ENCODE data around the gene OR10A4. TPM values are rescaled to one million over a fixed set of nuclear protein-coding genes. Genes with fewer than 3 reads are reported as not detected.

Gene OR10A4
- total and polyA plus RNA-seq, 2 experiments from 2014 or later: not detected

DNA sequence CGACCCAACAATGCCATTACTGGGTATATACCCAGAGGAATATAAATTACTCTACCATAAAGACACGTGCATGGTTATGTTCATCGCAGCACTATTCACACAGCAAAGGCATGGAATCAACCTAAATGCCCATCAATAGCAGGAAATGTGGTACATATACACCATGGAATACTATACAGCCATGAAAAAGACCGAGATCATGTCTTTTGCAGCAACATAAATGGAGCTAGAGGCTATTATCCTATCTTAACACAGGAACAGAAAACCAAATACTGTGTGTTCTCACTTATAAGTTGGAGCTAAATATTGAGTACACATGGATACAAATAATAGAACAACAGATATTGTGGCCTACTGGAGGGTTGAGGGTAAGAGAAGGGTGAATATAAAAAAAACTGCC lies 12.4 kb downstream of the OR10A4 start:
- no peak overlapping the region for H3K4me3 ChIP-seq
- no peaks in the 10 kb centered on the region for H3K4me1 ChIP-seq (ENCODE audit: low read depth)
- TF ChIP-seq, protein P1, sequence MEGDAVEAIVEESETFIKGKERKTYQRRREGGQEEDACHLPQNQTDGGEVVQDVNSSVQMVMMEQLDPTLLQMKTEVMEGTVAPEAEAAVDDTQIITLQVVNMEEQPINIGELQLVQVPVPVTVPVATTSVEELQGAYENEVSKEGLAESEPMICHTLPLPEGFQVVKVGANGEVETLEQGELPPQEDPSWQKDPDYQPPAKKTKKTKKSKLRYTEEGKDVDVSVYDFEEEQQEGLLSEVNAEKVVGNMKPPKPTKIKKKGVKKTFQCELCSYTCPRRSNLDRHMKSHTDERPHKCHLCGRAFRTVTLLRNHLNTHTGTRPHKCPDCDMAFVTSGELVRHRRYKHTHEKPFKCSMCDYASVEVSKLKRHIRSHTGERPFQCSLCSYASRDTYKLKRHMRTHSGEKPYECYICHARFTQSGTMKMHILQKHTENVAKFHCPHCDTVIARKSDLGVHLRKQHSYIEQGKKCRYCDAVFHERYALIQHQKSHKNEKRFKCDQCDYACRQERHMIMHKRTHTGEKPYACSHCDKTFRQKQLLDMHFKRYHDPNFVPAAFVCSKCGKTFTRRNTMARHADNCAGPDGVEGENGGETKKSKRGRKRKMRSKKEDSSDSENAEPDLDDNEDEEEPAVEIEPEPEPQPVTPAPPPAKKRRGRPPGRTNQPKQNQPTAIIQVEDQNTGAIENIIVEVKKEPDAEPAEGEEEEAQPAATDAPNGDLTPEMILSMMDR (IDR thresholded peaks at IDR 0.05; ENCODE audit: low read depth, low read length): no peak
- H3K9me3 ChIP-seq (ENCODE audit: low read depth): no peaks in the 10 kb centered on the region
- no peaks in the 10 kb centered on the region for H3K27me3 ChIP-seq
- H3K27ac ChIP-seq: no peak overlapping the region
- no peaks in the 10 kb centered on the region for H3K36me3 ChIP-seq
- DNase-seq (ENCODE audit: low read depth in 1 of 2, low spot score in 1 of 2): no peak

DNA sequence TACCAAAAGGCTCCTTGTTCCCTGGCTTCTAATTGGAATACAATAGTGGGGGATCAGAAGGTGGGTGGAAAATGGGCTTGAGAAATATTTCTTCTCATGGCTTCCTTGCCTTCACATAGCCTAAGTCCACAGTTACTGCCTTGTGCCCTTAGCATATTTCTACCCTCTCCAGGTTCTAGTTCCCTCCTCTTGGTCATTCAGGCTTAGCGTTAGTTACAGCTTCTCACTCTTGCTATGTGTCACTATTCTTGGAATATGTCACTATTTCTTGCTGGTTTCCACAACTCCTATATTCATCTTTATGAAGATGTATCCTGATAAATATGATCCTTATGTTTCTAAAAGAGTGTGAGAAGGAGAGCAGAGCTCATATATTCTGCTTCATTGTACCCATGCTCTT lies 13.4 kb downstream of the OR10A4 start:
- TF ChIP-seq, protein P1 (IDR thresholded peaks at IDR 0.05; ENCODE audit: low read depth, low read length): no peak
- H3K36me3 ChIP-seq: no peaks in the 10 kb centered on the region
- H3K4me3 ChIP-seq: no peak overlapping the region
- DNase-seq (ENCODE audit: low read depth in 1 of 2, low spot score in 1 of 2): no peak
- H3K27ac ChIP-seq: no peak overlapping the region
- H3K4me1 ChIP-seq (ENCODE audit: low read depth): no peaks in the 10 kb centered on the region
- H3K9me3 ChIP-seq (ENCODE audit: low read depth): no peaks in the 10 kb centered on the region
- no peaks in the 10 kb centered on the region for H3K27me3 ChIP-seq

DNA sequence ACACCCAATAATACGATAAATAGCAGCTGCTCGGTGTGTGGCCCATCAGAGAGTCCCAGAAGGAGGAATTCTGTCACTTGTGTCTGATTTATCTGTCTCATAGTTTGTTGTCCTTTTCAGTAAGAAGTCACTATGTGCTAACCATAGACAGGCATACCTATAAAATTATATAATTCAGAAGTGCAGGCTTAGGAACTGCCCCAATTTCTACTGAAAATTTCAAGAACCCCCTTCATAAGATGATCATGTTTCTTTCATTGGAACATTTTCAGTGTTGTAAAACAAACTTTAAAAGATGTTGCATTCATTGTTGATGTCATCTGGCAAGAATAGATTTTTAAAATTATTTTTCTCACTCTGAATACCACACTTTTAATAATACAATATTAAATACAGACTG lies 16.0 kb downstream of the OR10A4 start, which contains the start of gene OR2D2:
TSS of gene OR2D2 (minus strand) at position 101 of the 400 bp plus-strand sequence. CDS start at position 101, 0 bp downstream.
- no peaks in the 10 kb centered on the region for H3K9me3 ChIP-seq (ENCODE audit: low read depth)
- no peaks in the 10 kb centered on the region for H3K36me3 ChIP-seq
- DNase-seq (ENCODE audit: low read depth in 1 of 2, low spot score in 1 of 2): no peak
- H3K27me3 ChIP-seq: no peaks in the 10 kb centered on the region
- no peaks in the 10 kb centered on the region for H3K4me1 ChIP-seq (ENCODE audit: low read depth)
- TF ChIP-seq, protein P1 (IDR thresholded peaks at IDR 0.05; ENCODE audit: low read depth, low read length): no peak
- H3K4me3 ChIP-seq: no peak within 1 kb of the TSS
- H3K27ac ChIP-seq: no peak within 1 kb of the TSS

DNA sequence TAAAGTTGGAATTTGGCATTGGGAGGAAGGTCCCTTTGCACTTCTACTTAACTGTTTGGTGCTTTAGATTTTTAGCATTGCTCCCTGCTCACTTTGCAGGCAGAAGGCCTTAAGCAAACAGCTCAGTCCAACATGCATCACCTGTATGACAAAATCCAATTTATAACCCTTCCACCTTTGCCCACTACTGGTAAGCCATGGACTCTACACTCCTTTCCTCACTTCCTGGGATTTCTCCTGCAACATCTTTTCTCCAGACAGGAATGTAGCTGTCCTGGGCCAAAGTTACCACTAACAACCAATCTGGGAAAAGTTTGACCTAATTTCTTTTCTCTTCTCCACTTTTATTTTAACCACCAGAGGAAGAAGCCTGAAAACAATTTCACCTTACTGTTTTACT lies 17.7 kb downstream of the OR10A4 start:
- DNase-seq (ENCODE audit: low read depth in 1 of 2, low spot score in 1 of 2): no peak
- Histone ChIP-seq H3K27me3 (peaks cover 5% of the 10 kb centered on the region), H3K36me3 (no peaks in the 10 kb centered on the region), H3K4me1 (ENCODE audit: low read depth) (no peaks in the 10 kb centered on the region), H3K4me3 (no peak overlapping the region), H3K27ac (no peak overlapping the region), H3K9me3 (ENCODE audit: low read depth) (no peaks in the 10 kb centered on the region)
- TF ChIP-seq, protein P1 (IDR thresholded peaks at IDR 0.05; ENCODE audit: low read depth, low read length): no peak

DNA sequence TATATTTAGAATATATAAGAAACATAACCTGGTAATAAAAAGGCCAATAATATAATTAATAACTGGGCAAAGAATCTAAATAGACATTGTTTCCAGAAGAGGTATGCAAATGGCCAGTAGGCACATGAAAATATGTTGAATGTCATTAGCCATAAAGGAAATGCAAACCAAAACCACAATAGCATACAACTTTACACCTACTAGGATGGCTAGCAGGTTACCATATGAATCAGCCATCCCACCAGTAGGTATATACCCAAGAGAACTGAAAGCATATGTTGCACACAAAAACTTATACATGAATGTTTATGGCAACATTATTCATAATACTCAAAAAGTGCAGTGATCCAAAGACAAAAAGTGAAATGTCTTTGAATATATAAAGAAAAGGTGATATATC lies 18.6 kb downstream of the OR10A4 start:
- H3K4me1 ChIP-seq (ENCODE audit: low read depth): no peaks in the 10 kb centered on the region
- H3K4me3 ChIP-seq: no peak overlapping the region
- H3K36me3 ChIP-seq: no peaks in the 10 kb centered on the region
- no peak for DNase-seq (ENCODE audit: low read depth in 1 of 2, low spot score in 1 of 2)
- peaks cover 5% of the 10 kb centered on the region for H3K27me3 ChIP-seq
- H3K27ac ChIP-seq: no peak overlapping the region
- TF ChIP-seq, protein P1 (IDR thresholded peaks at IDR 0.05; ENCODE audit: low read depth, low read length): no peak
- H3K9me3 ChIP-seq (ENCODE audit: low read depth): no peaks in the 10 kb centered on the region

DNA sequence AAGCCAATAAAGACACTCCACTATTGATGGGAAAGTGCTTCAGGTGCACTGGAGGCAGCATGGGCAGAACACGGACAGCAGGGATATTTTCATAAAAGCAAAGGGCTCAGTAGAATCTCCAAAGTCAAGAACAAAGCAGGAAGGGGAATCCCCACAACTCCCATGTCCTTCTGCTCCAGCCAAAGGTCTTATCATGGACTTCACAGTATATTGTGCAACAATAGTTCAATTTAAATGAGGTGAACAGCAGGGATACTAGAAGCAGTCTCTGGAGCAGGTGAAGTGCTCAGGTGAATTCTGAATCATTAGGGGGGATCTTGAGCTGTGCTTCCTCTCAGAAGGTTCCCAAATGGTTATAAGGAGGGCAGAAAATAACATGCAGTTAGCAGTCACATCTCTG lies 22.5 kb downstream of the OR10A4 start:
- Histone ChIP-seq H3K27me3 (peaks cover 5% of the 10 kb centered on the region), H3K27ac (no peak overlapping the region), H3K4me1 (ENCODE audit: low read depth) (no peaks in the 10 kb centered on the region), H3K4me3 (no peak overlapping the region), H3K36me3 (no peaks in the 10 kb centered on the region), H3K9me3 (ENCODE audit: low read depth) (no peaks in the 10 kb centered on the region)
- DNase-seq (ENCODE audit: low read depth in 1 of 2, low spot score in 1 of 2): no peak
- TF ChIP-seq, protein P1 (IDR thresholded peaks at IDR 0.05; ENCODE audit: low read depth, low read length): no peak

Measured in cardiac muscle cell (in vitro differentiated cells and primary cell).